Tibial nerve (tissue), 4 donors: ENCODE results near the gene AGPAT2.

ENCODE experiments used
- EP300 ChIP-seq, 2 donors: sonication (generic); formaldehyde crosslinking; IDR thresholded peaks; one replicate each; pipeline ENCODE4 v1.6.1; 2017; ENCODE audit warnings: antibody characterized with exemption in 2 of 2, mild to moderate bottlenecking in 1 of 2
- POLR2A ChIP-seq, 2 donors: fragments of 450-650 bp; IDR thresholded peaks; one replicate each; pipeline ENCODE4 v1.6.1; 2017; ENCODE audit warnings: antibody characterized with exemption in 2 of 2, mild to moderate bottlenecking in 2 of 2, moderate library complexity in 2 of 2
- TF ChIP-seq, protein P1 (sequence below), 5 experiments: fragments of 200-600 bp in 3 of 5; fragments of 450-650 bp in 2 of 5; sonication (generic) in 3 of 5; IDR thresholded peaks; one replicate each; pipeline ENCODE4 v1.5.1; 2016 to 2019; ENCODE audit warnings: antibody characterized with exemption in 5 of 5, mild to moderate bottlenecking in 3 of 5, moderate library complexity in 2 of 5

DNA sequence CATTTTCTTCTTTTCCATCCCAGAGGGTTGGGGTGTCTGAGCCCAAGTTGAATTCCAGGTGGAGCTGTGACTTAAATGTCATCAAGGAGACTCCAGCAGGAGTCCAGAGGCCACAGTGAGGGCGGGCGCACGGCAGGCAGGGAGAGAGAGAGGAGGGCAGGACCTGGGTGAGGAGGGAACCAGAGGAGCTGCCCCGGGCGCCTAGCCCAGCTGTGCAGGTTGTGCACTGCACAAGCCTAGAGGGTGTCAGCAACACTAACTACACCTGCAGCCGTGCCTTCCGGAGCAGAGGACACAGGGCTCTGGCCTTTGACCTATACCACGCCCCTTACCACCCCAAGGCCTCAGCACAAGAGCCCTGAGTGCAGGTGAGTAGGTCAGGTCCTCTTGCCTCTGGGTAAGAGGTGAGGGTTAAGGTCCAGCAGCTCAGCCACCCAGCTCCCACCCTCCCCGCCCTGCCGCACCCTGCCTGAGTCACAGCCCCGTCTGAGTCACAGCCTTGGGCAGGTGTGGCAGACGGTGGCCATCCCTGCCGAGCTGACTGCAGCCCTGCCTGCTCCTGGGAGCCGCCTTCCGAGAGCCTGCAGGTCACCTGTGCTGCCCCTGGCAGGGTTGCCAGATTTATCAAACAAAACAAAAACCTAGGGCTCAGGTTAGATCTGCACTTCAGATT is 6.4 kb upstream of the AGPAT2 start:
- TF ChIP-seq POLR2A (IDR thresholded peaks at IDR 0.05), result no peak
- TF ChIP-seq, protein P1, sequence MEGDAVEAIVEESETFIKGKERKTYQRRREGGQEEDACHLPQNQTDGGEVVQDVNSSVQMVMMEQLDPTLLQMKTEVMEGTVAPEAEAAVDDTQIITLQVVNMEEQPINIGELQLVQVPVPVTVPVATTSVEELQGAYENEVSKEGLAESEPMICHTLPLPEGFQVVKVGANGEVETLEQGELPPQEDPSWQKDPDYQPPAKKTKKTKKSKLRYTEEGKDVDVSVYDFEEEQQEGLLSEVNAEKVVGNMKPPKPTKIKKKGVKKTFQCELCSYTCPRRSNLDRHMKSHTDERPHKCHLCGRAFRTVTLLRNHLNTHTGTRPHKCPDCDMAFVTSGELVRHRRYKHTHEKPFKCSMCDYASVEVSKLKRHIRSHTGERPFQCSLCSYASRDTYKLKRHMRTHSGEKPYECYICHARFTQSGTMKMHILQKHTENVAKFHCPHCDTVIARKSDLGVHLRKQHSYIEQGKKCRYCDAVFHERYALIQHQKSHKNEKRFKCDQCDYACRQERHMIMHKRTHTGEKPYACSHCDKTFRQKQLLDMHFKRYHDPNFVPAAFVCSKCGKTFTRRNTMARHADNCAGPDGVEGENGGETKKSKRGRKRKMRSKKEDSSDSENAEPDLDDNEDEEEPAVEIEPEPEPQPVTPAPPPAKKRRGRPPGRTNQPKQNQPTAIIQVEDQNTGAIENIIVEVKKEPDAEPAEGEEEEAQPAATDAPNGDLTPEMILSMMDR (IDR thresholded peaks at IDR 0.05), result no peak
- no peak for TF ChIP-seq EP300 (IDR thresholded peaks at IDR 0.05)
